GM18498 (cell line): ENCODE data around the gene NDUFA8.
"Not testable (repeated sequence)": the region's sequence is repeated elsewhere in the genome, so short reads cannot be mapped to it uniquely, and the experiment has no call there.

Source experiments
- ATAC-seq: cut with Tn5 transposase; IDR thresholded peaks from one replicate; pipeline ENCODE4 v1.9.1; 2021; ENCODE audit warnings: mild to moderate bottlenecking, moderate library complexity; ENCODE audit not compliant: unreplicated experiment

The NDUFA8 gene

GRCh38 chr9:122122468-122122867 is 37.1 kb downstream of the NDUFA8 start:
- no peak for ATAC-seq

GRCh38 chr9:122121931-122122330 is 37.6 kb downstream of the NDUFA8 start:
- ATAC-seq, result no peak

- no peak for ATAC-seq
Measured at GRCh38 chr9:122121391-122121790, 38.2 kb downstream of the NDUFA8 start.

- ATAC-seq, result no peak
Measured at GRCh38 chr9:122120316-122121071, 39.1 kb downstream of the NDUFA8 start.

- no peak for ATAC-seq
Measured at GRCh38 chr9:122119721-122120120, 39.9 kb downstream of the NDUFA8 start.

- no peak for ATAC-seq
Measured at GRCh38 chr9:122119166-122119521, 40.4 kb downstream of the NDUFA8 start.

GRCh38 chr9:122118343-122119165 is 41.0 kb downstream of the NDUFA8 start:
- ATAC-seq, result no peak

GRCh38 chr9:122117241-122117640 is 42.3 kb downstream of the NDUFA8 start:
- ATAC-seq, result not testable (repeated sequence)

- no peak for ATAC-seq
Measured at GRCh38 chr9:122116448-122117173, 43.0 kb downstream of the NDUFA8 start.

GRCh38 chr9:122116040-122116439 is 43.5 kb downstream of the NDUFA8 start:
- no peak for ATAC-seq

GRCh38 chr9:122115176-122116035 is 44.2 kb downstream of the NDUFA8 start:
- no peak for ATAC-seq

- no peak for ATAC-seq
Measured at GRCh38 chr9:122113574-122113973, 46.0 kb downstream of the NDUFA8 start.

- ATAC-seq, result no peak
Measured at GRCh38 chr9:122112238-122112637, 47.3 kb downstream of the NDUFA8 start.

- ATAC-seq, result no peak
Measured at GRCh38 chr9:122111413-122112085, 48.0 kb downstream of the NDUFA8 start.

GRCh38 chr9:122110100-122110833 is 49.3 kb downstream of the NDUFA8 start:
- no peak for ATAC-seq

GRCh38 chr9:122109035-122109813 is 50.4 kb downstream of the NDUFA8 start:
- no peak for ATAC-seq

- ATAC-seq, result no peak
Measured at GRCh38 chr9:122107291-122107805, 52.2 kb downstream of the NDUFA8 start.

- ATAC-seq, result no peak
Measured at GRCh38 chr9:122106576-122106975, 53.0 kb downstream of the NDUFA8 start.
